HK-2 (cell line): Measurements from ENCODE around the gene ZNF438.

Source experiments
- DNase-seq: peaks from one replicate; pipeline ENCODE4 v3.0.0-alpha.2; 2018; ENCODE audit not compliant: unreplicated experiment

ZNF438 gene

GRCh38 chr10:31014161-31014875 is 17.3 kb downstream of the ZNF438 start:
- no peak for DNase-seq

- DNase-seq = no peak
Measured at GRCh38 chr10:31013331-31013730, 18.3 kb downstream of the ZNF438 start.

GRCh38 chr10:31011665-31012022 is 20.0 kb downstream of the ZNF438 start:
- no peak for DNase-seq

DNA sequence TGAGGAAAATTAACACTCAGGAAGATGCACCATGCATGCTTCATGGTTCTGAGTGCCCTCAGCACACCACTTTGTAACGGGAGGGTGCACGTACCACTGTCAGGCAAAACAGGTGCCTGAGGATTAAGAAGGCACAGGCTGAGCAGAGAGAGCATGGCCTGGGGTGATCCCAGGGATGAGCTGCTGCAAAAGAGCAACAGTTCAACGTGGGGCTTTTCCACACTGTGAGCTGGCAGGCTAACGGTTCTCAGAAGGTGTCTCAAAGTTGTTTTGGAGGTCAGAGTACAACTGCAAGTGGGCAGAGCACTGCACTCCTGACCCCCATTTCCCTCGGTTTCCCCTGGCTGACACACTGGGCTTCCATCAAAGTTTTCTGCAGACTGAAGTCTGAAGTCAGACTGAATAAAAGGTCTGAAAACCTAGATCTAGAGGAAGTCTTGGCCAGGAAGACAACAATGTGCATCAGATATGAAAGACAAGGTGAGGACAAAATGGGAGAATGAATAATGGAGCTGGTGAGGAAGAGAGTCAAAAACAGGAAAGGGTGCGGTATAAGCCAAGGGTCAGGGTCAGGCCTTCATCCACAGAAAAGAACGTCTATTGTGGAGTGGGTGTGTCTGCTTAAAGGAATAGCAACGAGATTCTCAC is 20.5 kb downstream of the ZNF438 start:
- DNase-seq = no peak

DNA sequence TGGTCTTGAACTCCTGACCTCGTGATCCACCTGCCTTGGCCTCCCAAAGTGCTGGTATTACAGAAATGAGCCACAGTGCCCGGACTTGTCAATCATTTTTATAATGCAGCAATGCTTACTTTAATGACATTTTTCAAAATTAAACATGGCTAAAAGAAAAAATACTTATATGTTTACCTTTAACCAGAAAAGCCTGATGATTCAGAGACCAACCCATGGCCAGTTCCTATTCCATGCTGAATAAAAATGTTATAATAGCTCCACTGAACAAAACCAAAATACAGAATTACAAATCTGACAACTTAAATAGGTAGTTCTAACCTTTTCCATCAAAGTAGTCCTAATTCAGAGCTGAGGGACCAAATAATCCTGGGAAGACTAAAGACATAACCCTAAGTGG is 21.6 kb downstream of the ZNF438 start:
- no peak for DNase-seq

DNA sequence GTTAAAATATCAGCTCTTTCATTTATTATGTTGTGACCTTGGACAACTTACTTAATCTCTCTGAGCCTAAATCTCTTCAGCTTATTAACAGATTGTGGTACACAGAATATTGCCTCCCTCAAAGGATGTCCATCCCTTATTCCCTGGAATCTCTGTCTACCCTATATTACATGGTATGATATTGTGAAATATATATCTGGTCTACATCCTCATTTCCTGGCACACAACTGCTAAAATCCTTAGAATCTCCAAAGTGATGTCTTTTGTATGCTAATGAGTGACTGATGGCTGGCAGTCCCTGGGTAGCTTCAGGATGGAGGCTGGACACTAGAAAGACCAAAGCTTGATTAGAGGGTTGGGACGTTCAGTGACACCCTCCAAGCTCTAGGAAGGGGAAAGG is 25.8 kb downstream of the ZNF438 start:
- DNase-seq = no peak

DNA sequence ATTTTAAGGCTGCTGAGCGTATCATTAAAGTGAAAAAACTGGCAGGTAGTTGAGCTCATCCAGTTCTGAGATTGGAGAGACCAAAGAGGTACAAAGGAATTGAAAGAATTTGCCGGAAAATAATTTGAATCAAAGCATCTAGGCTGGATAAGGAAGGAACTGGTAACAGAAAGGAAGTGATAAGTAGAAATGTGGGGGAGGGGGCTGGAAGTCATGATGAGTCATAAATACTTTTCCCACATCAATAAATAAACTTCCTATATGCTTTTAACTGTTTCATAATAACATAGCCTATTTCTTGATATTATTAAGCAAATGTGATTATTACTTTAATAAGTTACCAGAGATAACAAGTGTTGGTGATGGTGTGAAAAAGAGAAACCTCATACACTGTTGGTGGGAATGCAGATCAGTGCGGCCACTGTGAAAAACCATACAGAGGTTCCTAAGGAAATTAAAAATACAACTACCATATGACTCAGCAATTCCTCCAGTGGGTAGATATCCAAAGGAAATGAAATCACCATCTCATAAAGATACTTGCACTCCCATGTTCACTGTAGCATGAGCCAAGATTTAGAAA is 27.0 kb downstream of the ZNF438 start:
- no peak for DNase-seq

DNA sequence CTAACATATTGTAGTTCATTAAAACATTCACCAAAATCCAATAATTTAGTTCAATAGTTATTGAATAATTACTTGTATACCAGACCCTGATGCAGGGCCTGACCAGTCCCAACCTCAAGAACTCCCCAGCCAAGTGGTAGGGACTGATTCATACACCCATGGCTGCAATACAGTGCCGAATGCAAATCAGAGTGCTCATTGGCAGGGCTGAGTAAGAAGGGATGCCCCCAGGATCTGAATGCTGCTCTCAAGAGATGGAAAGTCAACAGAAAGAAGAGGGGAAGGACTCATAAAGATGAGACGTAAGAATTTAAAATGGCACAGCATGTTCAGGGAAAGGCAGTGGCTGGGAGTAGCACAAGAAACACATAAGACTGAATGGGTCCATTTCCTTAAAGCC is 29.9 kb downstream of the ZNF438 start:
- no peak for DNase-seq

- DNase-seq = no peak
Measured at GRCh38 chr10:31000867-31001266, 30.8 kb downstream of the ZNF438 start.

GRCh38 chr10:31000071-31000782 is 31.4 kb downstream of the ZNF438 start:
- peak; percentile 28 for DNase-seq

DNA sequence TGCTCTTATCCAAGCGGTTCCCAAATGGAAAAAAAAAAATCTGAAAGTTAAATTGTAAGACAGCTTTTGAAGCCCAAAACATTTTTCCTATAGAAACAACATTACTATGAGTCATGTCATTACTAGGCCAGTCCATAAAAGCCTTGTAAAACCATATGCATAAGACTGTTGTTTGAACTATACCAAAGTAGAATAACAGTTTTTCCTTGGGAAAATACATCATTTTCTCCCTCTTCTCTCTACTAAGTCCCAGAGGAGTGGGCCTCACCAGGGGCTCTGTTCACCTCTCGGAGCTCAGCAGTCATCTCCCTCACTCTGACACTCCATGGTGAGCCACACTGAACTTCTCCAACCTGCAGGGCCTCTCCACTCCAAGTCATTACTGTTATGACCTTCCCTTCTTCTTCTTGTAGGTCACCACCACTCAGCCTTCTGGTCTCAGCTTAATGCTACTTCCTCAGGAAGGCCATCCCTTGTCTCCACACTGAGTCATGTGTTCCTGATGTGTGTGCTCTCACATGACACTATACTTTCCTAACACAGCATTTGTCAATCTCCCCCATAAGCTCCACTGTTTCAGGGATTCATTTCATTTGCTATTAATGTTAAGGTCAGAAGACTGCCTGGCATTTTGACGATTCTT is 32.5 kb downstream of the ZNF438 start:
- peak; percentile 5 for DNase-seq

DNA sequence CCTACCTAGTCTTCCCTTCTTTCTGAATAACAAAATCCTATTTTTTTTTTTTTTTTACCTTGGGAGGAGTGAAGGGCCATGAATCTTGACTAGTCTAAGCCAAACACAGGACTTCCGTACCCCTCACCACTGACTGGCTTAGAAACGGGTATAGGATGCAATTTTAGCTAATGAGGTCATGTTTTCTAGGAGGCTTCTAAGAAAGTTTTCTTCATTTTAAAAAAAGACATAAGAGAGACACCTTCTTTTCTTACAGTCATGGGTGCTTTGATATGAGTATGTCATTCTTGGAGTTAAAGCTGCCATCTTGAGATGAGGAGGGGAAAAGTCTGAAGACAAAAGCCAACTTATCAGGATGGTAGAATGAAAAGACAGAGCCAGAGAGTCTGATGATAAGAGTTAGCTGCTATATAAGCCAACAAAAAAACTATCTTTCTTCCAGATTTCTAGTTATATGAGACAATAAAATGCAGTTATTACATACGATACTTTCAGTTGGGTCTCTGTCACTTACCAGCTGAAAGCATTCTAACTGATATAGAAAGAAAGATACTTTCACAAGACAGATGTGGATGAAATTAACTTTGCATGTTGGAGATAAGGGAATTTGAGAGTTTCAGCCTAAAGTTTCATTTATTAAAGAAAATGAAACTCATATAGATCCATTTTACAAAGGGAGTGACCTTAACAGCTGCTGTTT is 34.0 kb downstream of the ZNF438 start:
- no peak for DNase-seq

GRCh38 chr10:30996481-30997005 is 35.1 kb downstream of the ZNF438 start:
- DNase-seq = no peak

- DNase-seq = no peak
Measured at GRCh38 chr10:30995081-30995770, 36.4 kb downstream of the ZNF438 start.

- DNase-seq = no peak
Measured at GRCh38 chr10:30993155-30993554, 38.5 kb downstream of the ZNF438 start.

GRCh38 chr10:30992681-30993080 is 39.0 kb downstream of the ZNF438 start:
- DNase-seq = no peak

DNA sequence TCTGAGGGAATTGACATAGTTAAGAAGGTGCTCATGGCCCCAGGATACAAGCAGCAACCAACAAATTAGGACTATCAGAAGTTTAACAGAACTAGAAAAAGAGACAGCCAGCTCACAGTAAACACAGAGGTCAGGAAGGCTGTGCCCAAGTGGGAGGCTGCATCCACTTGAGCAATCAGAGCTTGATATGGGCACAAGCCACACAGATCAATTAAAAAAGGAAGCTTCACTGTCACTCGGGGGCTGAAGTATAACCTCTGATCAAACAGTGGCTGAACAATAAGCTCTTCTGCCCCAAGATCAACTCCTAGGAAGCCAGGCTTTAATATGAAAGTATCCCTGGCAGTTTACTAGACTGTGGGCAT is 40.0 kb downstream of the ZNF438 start:
- no peak for DNase-seq

DNA sequence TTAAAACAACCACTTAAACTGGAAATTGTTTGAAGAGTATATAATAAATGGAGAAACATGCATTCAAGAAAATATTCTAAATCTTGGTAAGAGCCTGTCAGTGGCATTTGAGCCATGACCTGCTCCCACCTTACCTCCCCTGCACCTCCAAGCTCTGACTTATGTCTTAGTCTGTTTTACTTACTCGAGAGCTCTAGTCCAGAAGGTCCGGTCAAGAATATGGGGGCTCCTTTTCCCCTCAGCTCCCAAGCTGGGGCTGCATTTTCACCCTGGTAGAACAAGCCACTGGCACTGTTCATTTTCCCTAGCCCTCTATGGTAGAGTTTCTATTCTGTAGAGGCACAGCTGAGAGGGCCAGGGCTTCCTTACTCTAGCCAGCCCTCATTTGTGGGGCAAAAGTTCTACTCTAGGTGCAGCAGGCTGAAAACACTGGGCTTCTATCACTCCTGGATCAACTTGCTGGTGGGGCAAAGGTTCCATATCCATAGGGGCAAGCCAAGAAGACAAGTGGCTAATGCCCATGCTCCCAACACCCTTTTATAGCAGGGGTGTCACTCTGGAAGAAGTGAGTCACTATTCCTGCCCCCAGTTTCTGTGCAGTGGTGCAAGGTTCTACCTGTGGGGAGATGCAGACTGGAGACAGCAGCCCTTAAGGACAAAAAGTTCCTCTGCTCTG is 40.6 kb downstream of the ZNF438 start:
- DNase-seq = no peak

DNA sequence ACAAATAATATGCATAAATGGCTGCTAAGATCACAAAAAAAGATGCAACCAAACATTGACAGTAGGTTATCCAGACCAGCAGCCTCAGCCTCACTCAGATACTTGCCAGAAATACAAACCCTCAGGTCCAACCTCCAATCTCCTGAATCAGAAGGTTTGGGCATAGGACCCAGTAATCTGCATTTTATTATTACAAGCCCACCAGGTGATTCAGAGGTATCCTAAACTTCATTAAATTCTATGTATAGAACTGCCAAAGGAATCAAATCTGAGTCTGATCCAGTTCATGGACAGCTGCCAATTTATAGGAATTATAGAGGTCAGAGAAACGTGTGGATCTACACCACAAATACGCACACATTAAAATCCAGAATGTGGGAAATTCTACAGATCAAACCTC is 41.3 kb downstream of the ZNF438 start:
- DNase-seq = no peak

DNA sequence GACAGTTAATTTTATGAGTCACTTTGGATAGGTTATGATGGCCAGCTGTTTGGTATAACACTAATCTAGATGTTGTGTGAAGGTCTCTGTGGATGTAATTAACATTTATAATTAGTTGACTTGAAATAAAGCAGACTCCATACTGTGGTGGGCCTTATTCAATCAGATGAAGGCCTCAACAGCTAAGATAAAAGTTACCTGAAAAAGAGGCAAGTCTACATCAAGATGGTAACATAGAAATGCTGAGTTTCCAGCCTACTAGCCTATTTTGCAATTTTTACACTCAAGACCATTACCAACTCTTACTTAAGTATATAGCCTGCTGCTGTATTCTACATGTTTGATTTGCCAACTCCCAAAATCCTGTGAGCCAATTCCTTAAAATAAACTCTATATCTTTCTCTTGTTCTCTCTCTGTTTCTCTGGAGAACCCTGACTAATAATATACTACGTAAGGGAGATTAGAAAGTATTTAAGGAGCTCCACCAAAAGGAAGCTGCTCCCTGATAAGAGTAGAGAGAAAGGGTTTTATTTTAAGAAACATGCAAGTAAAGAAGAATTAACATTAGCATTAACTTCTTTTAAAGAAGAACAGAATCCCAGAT is 42.7 kb downstream of the ZNF438 start:
- no peak for DNase-seq
